HG03575 (cell line): Measurements from ENCODE around the gene ANKZF1.
"Not testable (repeated sequence)": the region's sequence is repeated elsewhere in the genome, so short reads cannot be mapped to it uniquely, and the experiment has no call there.

Source experiments
- ATAC-seq: cut with Tn5 transposase; IDR thresholded peaks from one replicate; pipeline ENCODE4 v1.9.1; 2021; ENCODE audit not compliant: unreplicated experiment, insufficient number of reproducible peaks, low FRiP score; ENCODE audit errors: extremely low read depth

Gene ANKZF1, protein sequence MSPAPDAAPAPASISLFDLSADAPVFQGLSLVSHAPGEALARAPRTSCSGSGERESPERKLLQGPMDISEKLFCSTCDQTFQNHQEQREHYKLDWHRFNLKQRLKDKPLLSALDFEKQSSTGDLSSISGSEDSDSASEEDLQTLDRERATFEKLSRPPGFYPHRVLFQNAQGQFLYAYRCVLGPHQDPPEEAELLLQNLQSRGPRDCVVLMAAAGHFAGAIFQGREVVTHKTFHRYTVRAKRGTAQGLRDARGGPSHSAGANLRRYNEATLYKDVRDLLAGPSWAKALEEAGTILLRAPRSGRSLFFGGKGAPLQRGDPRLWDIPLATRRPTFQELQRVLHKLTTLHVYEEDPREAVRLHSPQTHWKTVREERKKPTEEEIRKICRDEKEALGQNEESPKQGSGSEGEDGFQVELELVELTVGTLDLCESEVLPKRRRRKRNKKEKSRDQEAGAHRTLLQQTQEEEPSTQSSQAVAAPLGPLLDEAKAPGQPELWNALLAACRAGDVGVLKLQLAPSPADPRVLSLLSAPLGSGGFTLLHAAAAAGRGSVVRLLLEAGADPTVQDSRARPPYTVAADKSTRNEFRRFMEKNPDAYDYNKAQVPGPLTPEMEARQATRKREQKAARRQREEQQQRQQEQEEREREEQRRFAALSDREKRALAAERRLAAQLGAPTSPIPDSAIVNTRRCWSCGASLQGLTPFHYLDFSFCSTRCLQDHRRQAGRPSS

DNA sequence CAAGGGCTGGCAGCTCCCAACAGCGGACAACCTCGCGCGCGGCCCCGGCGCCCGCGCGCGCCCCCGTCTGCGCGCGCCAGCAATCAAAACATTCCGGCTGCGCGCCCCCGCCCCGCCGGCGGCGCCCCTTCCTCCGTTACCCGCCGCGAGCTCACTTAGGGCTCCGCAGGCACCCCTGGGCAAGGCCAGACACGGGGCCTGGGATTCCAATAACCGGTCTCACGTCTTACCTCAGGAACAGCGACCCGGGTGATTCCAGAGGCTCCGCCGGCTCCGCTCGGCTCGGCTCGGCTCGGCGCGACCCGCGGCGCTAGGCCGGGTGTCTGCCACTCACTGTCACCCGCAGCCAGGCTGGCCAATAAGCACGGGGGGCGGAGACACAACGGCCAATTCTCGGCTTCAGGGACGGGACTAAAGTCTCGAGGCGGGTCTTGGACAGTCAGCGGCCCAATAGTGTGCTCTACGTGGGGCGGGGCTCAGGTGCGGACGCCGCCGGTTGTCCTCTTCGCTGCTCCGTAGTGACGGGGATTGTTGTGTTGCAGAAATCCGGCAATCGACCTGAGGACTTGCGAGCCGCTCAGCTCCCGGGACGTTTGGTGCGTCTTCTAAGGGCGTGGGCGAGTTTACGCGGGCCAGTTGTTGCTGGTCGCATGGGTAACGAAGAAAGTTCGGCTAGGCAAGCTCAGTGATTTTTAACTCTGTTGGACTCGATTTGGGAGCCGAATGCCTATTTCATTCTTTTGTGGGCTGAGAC, at the start of gene ANKZF1, which contains the start of gene ATG9A:
Gene ANKZF1, plus strand, starts transcription at position 502 of the 754 bp plus-strand sequence. CDS start 452 bp downstream, outside the sequence.
Gene ATG9A, minus strand, starts transcription at position 332 of the 754 bp plus-strand sequence. CDS start 1,612 bp downstream, outside the sequence.
- peak; percentile 79 for ATAC-seq

DNA sequence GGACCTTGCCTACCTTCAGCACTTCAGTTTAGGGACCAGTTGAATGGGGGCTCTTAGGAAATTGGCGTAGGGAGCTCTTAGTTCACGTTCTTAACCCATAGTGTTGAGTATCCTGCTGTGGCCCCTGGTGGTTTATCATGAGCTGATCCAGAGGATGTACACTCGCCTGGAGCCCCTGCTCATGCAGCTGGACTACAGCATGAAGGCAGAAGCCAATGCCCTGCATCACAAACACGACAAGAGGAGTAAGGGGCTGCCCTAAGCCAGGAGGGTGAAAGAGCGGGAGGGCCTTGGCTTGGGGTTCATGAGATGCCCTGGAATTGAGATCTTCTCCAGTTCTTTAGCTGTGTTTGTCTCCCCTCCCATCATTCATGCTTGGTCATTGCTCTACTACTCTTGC, 48.6 kb upstream of the ANKZF1 start:
- no peak for ATAC-seq

GRCh38 chr2:219181531-219181930, 48.1 kb upstream of the ANKZF1 start:
- ATAC-seq: no peak

DNA sequence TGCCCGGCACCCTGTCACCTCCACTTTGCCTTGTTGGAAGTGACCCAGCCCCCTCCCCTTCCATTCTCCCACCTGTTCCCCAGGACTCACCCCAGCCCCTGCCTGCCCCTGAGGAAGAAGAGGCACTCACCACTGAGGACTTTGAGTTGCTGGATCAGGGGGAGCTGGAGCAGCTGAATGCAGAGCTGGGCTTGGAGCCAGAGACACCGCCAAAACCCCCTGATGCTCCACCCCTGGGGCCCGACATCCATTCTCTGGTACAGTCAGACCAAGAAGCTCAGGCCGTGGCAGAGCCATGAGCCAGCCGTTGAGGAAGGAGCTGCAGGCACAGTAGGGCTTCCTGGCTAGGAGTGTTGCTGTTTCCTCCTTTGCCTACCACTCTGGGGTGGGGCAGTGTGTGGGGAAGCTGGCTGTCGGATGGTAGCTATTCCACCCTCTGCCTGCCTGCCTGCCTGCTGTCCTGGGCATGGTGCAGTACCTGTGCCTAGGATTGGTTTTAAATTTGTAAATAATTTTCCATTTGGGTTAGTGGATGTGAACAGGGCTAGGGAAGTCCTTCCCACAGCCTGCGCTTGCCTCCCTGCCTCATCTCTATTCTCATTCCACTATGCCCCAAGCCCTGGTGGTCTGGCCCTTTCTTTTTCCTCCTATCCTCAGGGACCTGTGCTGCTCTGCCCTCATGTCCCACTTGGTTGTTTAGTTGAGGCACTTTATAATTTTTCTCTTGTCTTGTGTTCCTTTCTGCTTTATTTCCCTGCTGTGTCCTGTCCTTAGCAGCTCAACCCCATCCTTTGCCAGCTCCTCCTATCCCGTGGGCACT, 47.1 kb upstream of the ANKZF1 start:
- no peak for ATAC-seq

DNA sequence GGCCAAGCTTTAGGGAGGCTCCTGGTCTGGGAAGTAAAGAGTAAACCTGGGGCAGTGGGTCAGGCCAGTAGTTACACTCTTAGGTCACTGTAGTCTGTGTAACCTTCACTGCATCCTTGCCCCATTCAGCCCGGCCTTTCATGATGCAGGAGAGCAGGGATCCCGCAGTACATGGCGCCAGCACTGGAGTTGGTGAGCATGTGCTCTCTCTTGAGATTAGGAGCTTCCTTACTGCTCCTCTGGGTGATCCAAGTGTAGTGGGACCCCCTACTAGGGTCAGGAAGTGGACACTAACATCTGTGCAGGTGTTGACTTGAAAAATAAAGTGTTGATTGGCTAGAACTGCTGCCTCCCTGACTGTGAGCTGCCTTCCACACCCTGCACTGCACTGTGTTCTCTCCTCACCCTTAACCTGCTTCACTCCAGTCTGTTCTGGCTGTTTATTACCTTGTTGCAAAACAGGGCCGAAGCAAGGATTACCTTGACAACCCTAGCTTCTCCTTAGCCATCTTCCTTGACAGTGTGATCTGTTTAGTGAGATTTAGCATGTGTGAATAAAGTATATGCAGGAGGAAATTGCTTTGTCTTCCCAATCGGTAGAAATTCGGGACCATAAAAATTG, 46.3 kb upstream of the ANKZF1 start:
- ATAC-seq: no peak

- ATAC-seq: no peak
Measured at GRCh38 chr2:219184121-219184520, 45.5 kb upstream of the ANKZF1 start.

- ATAC-seq: no peak
Measured at GRCh38 chr2:219186754-219187456, 42.7 kb upstream of the ANKZF1 start.

DNA sequence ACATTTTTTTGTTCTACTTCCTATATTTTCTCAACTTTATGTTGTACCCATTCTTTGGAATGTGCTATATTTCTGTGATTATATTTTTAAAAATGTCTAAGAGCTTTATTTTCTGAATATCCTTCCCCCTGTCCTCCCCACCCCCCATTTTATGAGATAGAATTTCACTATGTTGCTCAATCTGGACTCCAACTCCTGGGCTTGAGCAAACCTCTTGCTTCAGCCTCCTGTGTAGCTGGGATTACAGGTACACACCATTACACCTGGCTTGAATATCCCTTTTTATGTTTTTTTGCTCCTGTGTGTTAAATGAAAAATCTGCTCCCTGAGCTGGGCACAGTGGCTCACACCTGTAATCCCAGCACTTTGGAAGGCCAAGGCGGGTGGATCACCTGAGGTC, 32.2 kb upstream of the ANKZF1 start:
- ATAC-seq: no peak

DNA sequence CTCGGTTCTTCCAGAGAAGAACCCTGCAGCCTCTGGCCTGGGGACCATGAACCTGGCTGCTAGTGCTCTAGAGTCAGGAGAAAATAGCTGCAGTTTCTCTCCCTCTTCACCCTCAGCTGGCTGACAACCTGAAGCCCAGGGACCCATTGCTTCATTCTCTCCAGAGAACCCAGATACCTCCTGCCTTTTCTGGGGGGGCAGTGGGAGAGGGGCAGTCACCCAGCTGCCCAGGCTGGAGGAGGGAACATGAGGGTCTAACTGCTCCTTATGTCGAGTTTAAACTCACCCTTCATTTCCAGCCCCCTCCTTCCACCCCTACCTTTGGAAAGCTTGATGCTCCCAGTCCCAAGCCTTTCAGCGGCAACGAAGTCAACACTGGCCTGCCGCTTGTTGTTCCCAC, 30.6 kb upstream of the ANKZF1 start:
- no peak for ATAC-seq

DNA sequence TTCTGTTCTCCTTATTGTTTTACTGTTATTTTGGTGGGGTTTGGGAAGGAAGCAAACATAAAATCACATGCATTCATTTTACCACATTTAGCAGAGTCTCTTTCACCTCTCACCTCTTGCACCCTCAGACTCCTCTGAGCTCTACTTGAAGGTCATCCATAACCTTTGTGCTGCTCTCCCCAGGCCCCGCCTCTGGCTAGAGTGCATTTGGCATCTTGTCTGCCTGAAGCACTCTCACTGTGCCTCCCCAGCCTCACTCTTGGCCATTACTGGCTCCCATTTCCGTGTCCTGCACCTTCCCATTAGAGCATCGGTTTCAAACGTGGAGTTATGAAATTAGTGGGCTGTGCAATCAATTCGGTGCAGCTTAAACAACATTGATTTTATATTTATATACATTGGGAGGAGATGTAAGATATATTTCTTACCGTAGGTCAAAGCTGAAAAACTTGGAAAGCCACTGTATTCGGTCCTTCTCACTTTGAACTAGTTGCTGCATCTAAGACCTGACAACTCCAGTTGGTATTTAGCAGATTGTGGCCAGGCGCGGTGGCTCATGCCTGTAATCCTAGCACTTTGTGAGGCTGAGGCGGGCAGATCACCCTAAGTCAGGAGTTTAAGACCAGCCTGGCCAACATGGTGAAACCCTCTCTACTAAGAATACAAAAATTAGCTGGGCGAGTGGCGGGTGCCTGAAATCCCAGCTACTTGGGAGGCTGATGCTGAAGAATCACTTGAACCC, 30.0 kb upstream of the ANKZF1 start:
- ATAC-seq: no peak

- ATAC-seq: not testable (repeated sequence)
Measured at GRCh38 chr2:219200502-219201326, 28.9 kb upstream of the ANKZF1 start.

DNA sequence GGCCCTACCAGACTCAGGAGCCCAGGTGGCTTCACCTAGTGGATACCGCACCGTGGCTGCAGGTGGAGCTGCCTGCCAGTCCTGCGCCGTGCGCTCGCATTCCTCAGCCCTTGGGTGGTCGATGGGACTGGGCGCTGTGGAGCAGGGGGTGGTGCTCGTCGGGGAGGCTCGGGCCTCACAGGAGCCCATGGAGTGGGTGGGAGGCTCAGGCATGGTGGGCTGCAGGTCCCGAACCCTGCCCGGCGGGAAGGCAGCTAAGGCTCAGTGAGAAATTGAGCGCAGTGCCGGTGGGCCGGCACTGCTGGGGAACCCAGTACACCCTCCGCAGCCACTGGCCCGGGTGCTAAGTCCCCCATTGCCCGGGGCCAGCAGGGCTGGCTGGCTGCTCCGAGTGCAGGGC, 28.3 kb upstream of the ANKZF1 start:
- not testable (repeated sequence) for ATAC-seq

GRCh38 chr2:219204425-219205164, 25.0 kb upstream of the ANKZF1 start:
- ATAC-seq: no peak

GRCh38 chr2:219205165-219205538, 24.5 kb upstream of the ANKZF1 start:
- no peak for ATAC-seq

- ATAC-seq: no peak
Measured at GRCh38 chr2:219205981-219206327, 23.7 kb upstream of the ANKZF1 start.
